ENCODE measurements around the gene TCOF1. TPM values are rescaled to one million over a fixed set of nuclear protein-coding genes. Genes with fewer than 3 reads are reported as not detected.

The TCOF1 gene
- total and polyA plus RNA-seq, 2 experiments from 2014 or later: 31.4 to 46.0 TPM

DNA sequence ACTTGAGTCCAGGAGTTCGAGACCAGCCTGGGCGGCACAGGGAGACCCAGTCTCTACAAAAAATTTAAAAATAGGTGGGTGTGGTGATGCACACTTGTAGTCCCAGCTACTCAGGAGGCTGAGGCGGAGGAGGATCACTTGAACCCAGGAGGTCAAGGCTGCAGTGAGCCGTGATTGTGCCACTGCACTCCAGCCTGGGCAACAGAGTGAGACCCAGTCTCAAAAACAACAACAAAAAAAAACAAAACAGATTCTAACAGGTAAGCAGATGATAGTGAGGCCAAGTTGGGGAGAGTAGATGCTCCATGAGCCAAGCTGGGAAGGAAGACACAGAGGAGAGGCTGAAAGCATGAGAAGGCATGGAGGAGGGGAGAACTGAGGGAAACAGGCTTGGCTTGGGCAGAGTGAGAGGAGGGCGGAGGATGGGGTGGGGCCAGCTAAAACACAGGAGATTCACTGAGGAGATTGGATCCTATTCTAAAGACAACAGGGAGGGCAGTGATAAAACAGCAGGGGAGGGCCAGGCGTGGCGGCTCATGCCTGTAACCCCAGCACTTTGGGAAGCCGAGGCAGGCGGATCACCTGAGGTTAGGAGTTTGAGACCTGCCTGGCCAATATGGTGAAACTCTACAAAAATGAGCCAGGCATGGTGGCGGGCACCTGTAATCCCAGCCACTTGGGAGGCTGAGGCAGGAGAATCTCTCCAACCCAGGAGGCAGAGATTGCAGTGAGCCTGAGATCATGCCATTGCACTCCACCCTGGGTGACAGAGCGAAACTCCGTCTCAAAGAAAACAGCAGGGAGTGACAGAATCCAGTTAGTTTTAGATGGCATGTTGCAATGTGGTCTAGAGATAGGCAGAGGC, 83.7 kb downstream of the TCOF1 start:
- Histone ChIP-seq H3K36me3 (peaks cover 26% of the 10 kb centered on the region), H3K9me3 (ENCODE audit: low read depth) (no peaks in the 10 kb centered on the region), H3K27me3 (no peaks in the 10 kb centered on the region), H3K4me3 (no peak overlapping the region), H3K27ac (peak overlapping the region; percentile 31), H3K4me1 (ENCODE audit: low read depth) (no peaks in the 10 kb centered on the region)
- no peak for DNase-seq (ENCODE audit: low read depth in 1 of 2, low spot score in 1 of 2)
- no peak for TF ChIP-seq CTCF (IDR thresholded peaks at IDR 0.05; ENCODE audit: low read depth, low read length)

- Histone ChIP-seq H3K27ac (peak overlapping the region; percentile 31), H3K27me3 (no peaks in the 10 kb centered on the region), H3K4me3 (no peak overlapping the region), H3K36me3 (peaks cover 35% of the 10 kb centered on the region), H3K4me1 (ENCODE audit: low read depth) (no peaks in the 10 kb centered on the region), H3K9me3 (ENCODE audit: low read depth) (no peaks in the 10 kb centered on the region)
- no peak for TF ChIP-seq CTCF (IDR thresholded peaks at IDR 0.05; ENCODE audit: low read depth, low read length)
- DNase-seq (ENCODE audit: low read depth in 1 of 2, low spot score in 1 of 2): no peak
Measured at GRCh38 chr5:150441813-150442698, 84.6 kb downstream of the TCOF1 start.

DNA sequence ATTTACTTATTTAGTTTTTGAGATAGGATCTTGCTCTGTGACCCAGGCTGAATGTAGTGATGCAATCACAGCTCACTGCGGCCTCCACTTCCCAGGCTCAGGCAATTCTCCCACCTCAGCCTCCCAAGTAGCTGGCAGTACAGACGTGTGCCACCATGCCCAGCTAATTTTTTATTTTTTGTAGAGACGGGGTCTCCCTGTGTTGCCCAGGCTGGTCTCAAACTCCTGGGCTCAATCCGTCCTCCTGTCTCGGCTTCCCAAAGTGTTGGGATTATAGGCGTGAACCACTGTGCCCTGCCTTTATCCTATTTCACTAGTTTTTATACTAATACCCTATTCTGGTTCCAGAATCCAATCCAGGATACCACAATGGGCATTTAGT, 85.2 kb downstream of the TCOF1 start:
- no peak for DNase-seq (ENCODE audit: low read depth in 1 of 2, low spot score in 1 of 2)
- Histone ChIP-seq H3K9me3 (ENCODE audit: low read depth) (no peaks in the 10 kb centered on the region), H3K27me3 (no peaks in the 10 kb centered on the region), H3K4me3 (no peak overlapping the region), H3K4me1 (ENCODE audit: low read depth) (no peaks in the 10 kb centered on the region), H3K27ac (no peak overlapping the region), H3K36me3 (peaks cover 41% of the 10 kb centered on the region)
- TF ChIP-seq CTCF (IDR thresholded peaks at IDR 0.05; ENCODE audit: low read depth, low read length): no peak

GRCh38 chr5:150443242-150444075, 86.0 kb downstream of the TCOF1 start:
- Histone ChIP-seq H3K4me3 (no peak overlapping the region), H3K27me3 (no peaks in the 10 kb centered on the region), H3K27ac (no peak overlapping the region), H3K4me1 (ENCODE audit: low read depth) (peaks cover 7% of the 10 kb centered on the region), H3K36me3 (peaks cover 42% of the 10 kb centered on the region), H3K9me3 (ENCODE audit: low read depth) (no peaks in the 10 kb centered on the region)
- no peak for DNase-seq (ENCODE audit: low read depth in 1 of 2, low spot score in 1 of 2)
- no peak for TF ChIP-seq CTCF (IDR thresholded peaks at IDR 0.05; ENCODE audit: low read depth, low read length)

GRCh38 chr5:150444770-150445169, 87.3 kb downstream of the TCOF1 start:
- Histone ChIP-seq H3K36me3 (peaks cover 42% of the 10 kb centered on the region), H3K27me3 (no peaks in the 10 kb centered on the region), H3K27ac (no peak overlapping the region), H3K4me1 (ENCODE audit: low read depth) (peaks cover 8% of the 10 kb centered on the region), H3K4me3 (no peak overlapping the region), H3K9me3 (ENCODE audit: low read depth) (no peaks in the 10 kb centered on the region)
- TF ChIP-seq CTCF (IDR thresholded peaks at IDR 0.05; ENCODE audit: low read depth, low read length): no peak
- DNase-seq (ENCODE audit: low read depth in 1 of 2, low spot score in 1 of 2): no peak

Measured in cardiac muscle cell (in vitro differentiated cells and primary cell).